Measurements from ENCODE around the gene TMEM39B. TPM values are rescaled to one million over a fixed set of nuclear protein-coding genes. Genes with fewer than 3 reads are reported as not detected.
"Not testable (repeated sequence)": the region's sequence is repeated elsewhere in the genome, so short reads cannot be mapped to it uniquely, and the experiment has no call there.

Gene TMEM39B
- polyA plus RNA-seq, 3 donors = 3.3 to 30.6 (median 3.4) TPM

GRCh38 chr1:32144033-32144432 lies 71.3 kb downstream of the TMEM39B start:
- Mint-ChIP-seq H3K27me3 (ENCODE audit: low read depth in 3 of 3) (no peaks in the 10 kb centered on the region), H3K4me1 (peaks cover 10% of the 10 kb centered on the region), H3K36me3 (peaks cover 9 to 37% of the 10 kb centered on the region in 2 donors), H3K27ac (no peak overlapping the region), H3K4me3 (no peak overlapping the region), H3K9me3 (peaks cover 4 to 21% (median 15%) of the 10 kb centered on the region in 7 donors)
- peaks cover 96% of the 10 kb centered on the region for H3K79me2 ChIP-seq (ENCODE audit: insufficient read depth, low read length)
- H3K36me3 ChIP-seq (replicated peaks in 1 of 2; ENCODE audit: control insufficient read depth in 1 of 2, insufficient read depth in 2 of 2, low read length in 2 of 2) = peaks cover 0 to 29% of the 10 kb centered on the region in 2 donors
- no peaks in the 10 kb centered on the region for H3K4me1 ChIP-seq (ENCODE audit: control insufficient read depth in 1 of 2, insufficient read depth in 2 of 2, low read length in 2 of 2)
- H3K27ac ChIP-seq (ENCODE audit: low read depth in 1 of 2, low read length in 2 of 2) = no peak overlapping the region
- no peak overlapping the region for H3K9ac ChIP-seq (ENCODE audit: insufficient read depth, low read length, poor library complexity, severe bottlenecking)
- no peak overlapping the region for H3K4me2 ChIP-seq (replicated peaks; ENCODE audit: extremely low read depth, low read length, poor library complexity, severe bottlenecking)
- no peak overlapping the region for H3K4me3 ChIP-seq (replicated peaks in 1 of 3; ENCODE audit: low read depth in 2 of 3, low read length in 3 of 3)
- no peaks in the 10 kb centered on the region for H3K27me3 ChIP-seq (ENCODE audit: control insufficient read depth in 2 of 2, insufficient read depth in 2 of 2, low read length in 2 of 2)
- peaks cover 93% of the 10 kb centered on the region for H4K20me1 ChIP-seq (ENCODE audit: insufficient read depth, low read length)
- no peak for DNase-seq
- peaks cover 0 to 12% of the 10 kb centered on the region in 2 donors for H3K9me3 ChIP-seq (replicated peaks in 1 of 2; ENCODE audit: control insufficient read depth in 1 of 2, insufficient read depth in 1 of 2, low read length in 2 of 2)
- no peak for TF ChIP-seq CTCF (IDR thresholded peaks at IDR 0.05)
- WGBS (ENCODE audit: insufficient coverage) = no CpG with 5 or more reads among the region's 3 CpGs
- intact Hi-C loops (cut with micrococcal nuclease) = no loop called here
- H2AFZ ChIP-seq (ENCODE audit: insufficient read depth, low read depth, low read length, poor library complexity, severe bottlenecking) = no peak overlapping the region

GRCh38 chr1:32147799-32148198 lies 75.1 kb downstream of the TMEM39B start:
- Histone ChIP-seq H3K9me3 (replicated peaks in 1 of 2; ENCODE audit: control insufficient read depth in 1 of 2, insufficient read depth in 1 of 2, low read length in 2 of 2) (peaks cover 0 to 12% of the 10 kb centered on the region in 2 donors), H3K36me3 (replicated peaks in 1 of 2; ENCODE audit: control insufficient read depth in 1 of 2, insufficient read depth in 2 of 2, low read length in 2 of 2) (peaks cover 0 to 26% of the 10 kb centered on the region in 2 donors), H4K20me1 (ENCODE audit: insufficient read depth, low read length) (peaks cover 89% of the 10 kb centered on the region), H3K79me2 (ENCODE audit: insufficient read depth, low read length) (peaks cover 95% of the 10 kb centered on the region)
- H3K4me2 ChIP-seq (replicated peaks; ENCODE audit: extremely low read depth, low read length, poor library complexity, severe bottlenecking); H3K4me1 Mint-ChIP-seq; H3K4me3 Mint-ChIP-seq; H2AFZ ChIP-seq (ENCODE audit: insufficient read depth, low read depth, low read length, poor library complexity, severe bottlenecking); H3K27ac ChIP-seq (ENCODE audit: low read depth in 1 of 2, low read length in 2 of 2); intact Hi-C loops (cut with micrococcal nuclease); H3K4me1 ChIP-seq (ENCODE audit: control insufficient read depth in 1 of 2, insufficient read depth in 2 of 2, low read length in 2 of 2); H3K27me3 Mint-ChIP-seq (ENCODE audit: low read depth in 3 of 3); H3K4me3 ChIP-seq (replicated peaks in 1 of 3; ENCODE audit: low read depth in 2 of 3, low read length in 3 of 3); H3K9ac ChIP-seq (ENCODE audit: insufficient read depth, low read length, poor library complexity, severe bottlenecking); DNase-seq; H3K27ac Mint-ChIP-seq; H3K27me3 ChIP-seq (ENCODE audit: control insufficient read depth in 2 of 2, insufficient read depth in 2 of 2, low read length in 2 of 2): not testable (repeated sequence)
- Mint-ChIP-seq H3K36me3 (peaks cover 13 to 36% of the 10 kb centered on the region in 2 donors), H3K9me3 (peaks cover 4 to 23% (median 15%) of the 10 kb centered on the region in 7 donors)
- 98% methylated on average over 4 of the region's 5 CpGs for WGBS (ENCODE audit: insufficient coverage)

Measured in CD14-positive monocyte (primary cell).